Panc1 (cell line): ENCODE data around the gene APOM.

Source experiments
- SIN3A ChIP-seq: IDR thresholded peaks from 2 replicates; pipeline ENCODE4 v1.6.1; 2012; ENCODE audit warnings: low read depth, mild to moderate bottlenecking, low read length, moderate library complexity, borderline replicate concordance; ENCODE audit not compliant: insufficient read depth
- TF ChIP-seq, protein P1 (sequence below): fragments of 450-650 bp; IDR thresholded peaks from 2 replicates; pipeline ENCODE4 v1.5.1; 2017; ENCODE audit warnings: mild to moderate bottlenecking
- TF ChIP-seq, protein P2 (sequence below), 2 experiments: IDR thresholded peaks; 2 replicates each; pipeline ENCODE4 v1.6.1; 2011 to 2012; ENCODE audit warnings: low read depth in 2 of 2, control low read depth in 1 of 2, low read length in 1 of 2, mild to moderate bottlenecking in 1 of 2, moderate library complexity in 1 of 2; ENCODE audit not compliant: insufficient read depth in 1 of 2

DNA sequence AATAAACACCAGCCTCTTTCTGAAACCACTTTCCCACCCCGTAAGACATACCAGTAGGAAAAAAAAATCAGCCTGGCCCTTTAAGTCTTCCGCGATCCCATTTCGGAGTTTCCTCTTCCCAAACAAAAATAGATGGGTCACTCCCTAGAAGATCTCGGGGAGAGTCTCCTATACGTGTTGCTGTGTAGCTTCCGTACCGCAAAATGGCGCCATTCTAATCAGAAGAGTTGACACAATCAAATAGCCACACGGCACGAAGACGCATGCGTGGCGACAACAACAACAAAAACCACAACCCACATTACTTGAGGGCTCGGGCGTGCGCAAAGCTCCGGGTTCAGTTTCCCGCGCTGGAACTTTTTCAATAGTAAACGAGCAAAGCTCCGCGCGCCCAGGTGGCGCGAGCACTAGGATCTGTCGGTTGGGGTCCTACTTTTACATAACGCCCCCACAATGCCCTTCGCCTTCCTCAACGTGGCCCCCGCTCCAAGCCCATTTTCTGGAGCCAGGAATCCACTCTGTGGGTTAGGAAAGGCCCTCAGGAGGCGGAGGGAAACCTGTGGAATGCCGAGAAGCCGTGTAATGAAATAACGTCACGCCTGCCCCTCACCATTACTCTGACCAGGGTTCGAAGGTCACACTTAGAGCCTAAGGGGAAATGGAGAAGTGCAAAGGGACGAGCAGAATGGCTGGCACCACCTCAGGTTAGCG, 9.3 kb downstream of the APOM start, which contains the start of gene GPANK1:
- TF ChIP-seq SIN3A: no peak
- TF ChIP-seq, protein P1, sequence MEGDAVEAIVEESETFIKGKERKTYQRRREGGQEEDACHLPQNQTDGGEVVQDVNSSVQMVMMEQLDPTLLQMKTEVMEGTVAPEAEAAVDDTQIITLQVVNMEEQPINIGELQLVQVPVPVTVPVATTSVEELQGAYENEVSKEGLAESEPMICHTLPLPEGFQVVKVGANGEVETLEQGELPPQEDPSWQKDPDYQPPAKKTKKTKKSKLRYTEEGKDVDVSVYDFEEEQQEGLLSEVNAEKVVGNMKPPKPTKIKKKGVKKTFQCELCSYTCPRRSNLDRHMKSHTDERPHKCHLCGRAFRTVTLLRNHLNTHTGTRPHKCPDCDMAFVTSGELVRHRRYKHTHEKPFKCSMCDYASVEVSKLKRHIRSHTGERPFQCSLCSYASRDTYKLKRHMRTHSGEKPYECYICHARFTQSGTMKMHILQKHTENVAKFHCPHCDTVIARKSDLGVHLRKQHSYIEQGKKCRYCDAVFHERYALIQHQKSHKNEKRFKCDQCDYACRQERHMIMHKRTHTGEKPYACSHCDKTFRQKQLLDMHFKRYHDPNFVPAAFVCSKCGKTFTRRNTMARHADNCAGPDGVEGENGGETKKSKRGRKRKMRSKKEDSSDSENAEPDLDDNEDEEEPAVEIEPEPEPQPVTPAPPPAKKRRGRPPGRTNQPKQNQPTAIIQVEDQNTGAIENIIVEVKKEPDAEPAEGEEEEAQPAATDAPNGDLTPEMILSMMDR: no peak
- TF ChIP-seq, protein P2, sequence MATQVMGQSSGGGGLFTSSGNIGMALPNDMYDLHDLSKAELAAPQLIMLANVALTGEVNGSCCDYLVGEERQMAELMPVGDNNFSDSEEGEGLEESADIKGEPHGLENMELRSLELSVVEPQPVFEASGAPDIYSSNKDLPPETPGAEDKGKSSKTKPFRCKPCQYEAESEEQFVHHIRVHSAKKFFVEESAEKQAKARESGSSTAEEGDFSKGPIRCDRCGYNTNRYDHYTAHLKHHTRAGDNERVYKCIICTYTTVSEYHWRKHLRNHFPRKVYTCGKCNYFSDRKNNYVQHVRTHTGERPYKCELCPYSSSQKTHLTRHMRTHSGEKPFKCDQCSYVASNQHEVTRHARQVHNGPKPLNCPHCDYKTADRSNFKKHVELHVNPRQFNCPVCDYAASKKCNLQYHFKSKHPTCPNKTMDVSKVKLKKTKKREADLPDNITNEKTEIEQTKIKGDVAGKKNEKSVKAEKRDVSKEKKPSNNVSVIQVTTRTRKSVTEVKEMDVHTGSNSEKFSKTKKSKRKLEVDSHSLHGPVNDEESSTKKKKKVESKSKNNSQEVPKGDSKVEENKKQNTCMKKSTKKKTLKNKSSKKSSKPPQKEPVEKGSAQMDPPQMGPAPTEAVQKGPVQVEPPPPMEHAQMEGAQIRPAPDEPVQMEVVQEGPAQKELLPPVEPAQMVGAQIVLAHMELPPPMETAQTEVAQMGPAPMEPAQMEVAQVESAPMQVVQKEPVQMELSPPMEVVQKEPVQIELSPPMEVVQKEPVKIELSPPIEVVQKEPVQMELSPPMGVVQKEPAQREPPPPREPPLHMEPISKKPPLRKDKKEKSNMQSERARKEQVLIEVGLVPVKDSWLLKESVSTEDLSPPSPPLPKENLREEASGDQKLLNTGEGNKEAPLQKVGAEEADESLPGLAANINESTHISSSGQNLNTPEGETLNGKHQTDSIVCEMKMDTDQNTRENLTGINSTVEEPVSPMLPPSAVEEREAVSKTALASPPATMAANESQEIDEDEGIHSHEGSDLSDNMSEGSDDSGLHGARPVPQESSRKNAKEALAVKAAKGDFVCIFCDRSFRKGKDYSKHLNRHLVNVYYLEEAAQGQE (IDR thresholded peaks at IDR 0.05; ENCODE audit: insufficient read depth in 1 of 2, low read depth in 2 of 2, low read length in 1 of 2): no peak
